Ectodermal cell (in vitro differentiated cells): Measurements from ENCODE around the gene DENND10.

ENCODE experiments used
- H3K27ac ChIP-seq: 2 replicates; pipeline ENCODE4 v1.7.0; 2013; ENCODE audit warnings: mild to moderate bottlenecking, low read depth, low read length; ENCODE audit not compliant: insufficient read depth, poor library complexity, severe bottlenecking
- H3K27me3 ChIP-seq: 2 replicates; pipeline ENCODE4 v1.7.0; 2013; ENCODE audit warnings: mild to moderate bottlenecking, low read length; ENCODE audit not compliant: insufficient read depth, control insufficient read depth, poor library complexity, severe bottlenecking
- H3K36me3 ChIP-seq: one replicate; pipeline ENCODE4 v1.7.0; 2013; ENCODE audit warnings: low read length; ENCODE audit not compliant: control insufficient read depth, insufficient read depth
- H3K4me1 ChIP-seq: one replicate; pipeline ENCODE4 v1.7.0; 2013; ENCODE audit warnings: low read length; ENCODE audit not compliant: control insufficient read depth, insufficient read depth
- H3K4me3 ChIP-seq: 2 replicates; pipeline ENCODE4 v1.7.0; 2013; ENCODE audit warnings: low read depth, low read length, control low read depth; ENCODE audit not compliant: insufficient read depth
- H3K9me3 ChIP-seq: 2 replicates; pipeline ENCODE4 v1.7.0; 2013; ENCODE audit warnings: mild to moderate bottlenecking, low read length, moderate library complexity; ENCODE audit not compliant: control insufficient read depth
- WGBS, 2 experiments: methylation state at CpG; one replicate each; pipeline ENCODE4 v1.1.7; 2013; ENCODE audit warnings: missing lambda C conversion rate in 2 of 2; 5-methylcytosine and 5-hydroxymethylcytosine counted together

The DENND10 gene

DNA sequence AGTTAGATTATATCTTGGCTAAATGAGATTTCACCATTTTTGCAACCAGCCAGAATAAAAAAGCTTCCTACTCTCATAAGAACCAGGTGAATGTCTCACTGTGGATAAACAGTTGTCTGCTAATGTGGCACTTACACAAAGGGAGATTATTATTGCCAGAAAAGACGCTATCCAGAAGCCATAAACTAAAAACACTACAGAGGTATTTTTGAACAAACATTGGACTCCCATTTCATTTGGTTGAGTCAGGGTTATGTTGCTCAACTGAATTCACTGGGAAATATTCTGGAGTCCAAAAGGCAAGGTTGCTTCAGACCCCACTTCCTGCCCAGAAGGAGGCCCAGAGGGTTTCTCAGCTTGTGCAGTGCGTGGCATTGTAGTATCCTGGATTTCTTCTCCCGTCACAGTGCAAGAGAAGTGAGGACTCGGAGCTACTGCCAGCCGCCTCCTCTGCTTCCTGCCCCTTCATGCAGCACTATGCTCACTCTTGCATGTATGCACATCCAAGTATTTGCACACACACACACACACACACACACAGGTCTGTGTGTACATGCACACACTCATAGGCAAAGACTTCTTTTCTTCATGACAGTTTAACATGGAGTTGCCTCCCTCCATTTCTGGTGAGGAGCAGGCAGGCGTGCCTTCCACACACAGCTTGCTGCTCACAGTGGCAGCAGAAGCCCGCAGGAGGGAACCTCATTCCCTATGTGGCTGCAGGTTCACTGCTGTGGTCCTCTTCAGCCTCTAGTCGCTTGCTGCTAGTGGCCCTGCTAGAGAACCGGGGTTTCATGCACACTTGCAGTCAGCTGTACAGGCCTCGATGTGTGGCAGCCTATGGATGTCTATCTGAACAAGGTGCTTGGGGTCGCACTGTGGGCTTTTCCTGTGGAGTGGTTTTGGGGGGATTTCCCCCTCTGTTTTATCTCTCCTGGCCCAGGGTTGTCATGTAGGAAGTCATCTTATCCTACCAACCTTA lies 10.1 kb downstream of the DENND10 start:
- Histone ChIP-seq H3K4me1 (no peaks in the 10 kb centered on the region), H3K9me3 (no peaks in the 10 kb centered on the region), H3K27ac (no peak overlapping the region), H3K4me3 (no peak overlapping the region), H3K27me3 (no peaks in the 10 kb centered on the region), H3K36me3 (peaks cover 43% of the 10 kb centered on the region)
- 94 to 96% methylated on average over 11 of the region's 11 CpGs for WGBS, 2 experiments

DNA sequence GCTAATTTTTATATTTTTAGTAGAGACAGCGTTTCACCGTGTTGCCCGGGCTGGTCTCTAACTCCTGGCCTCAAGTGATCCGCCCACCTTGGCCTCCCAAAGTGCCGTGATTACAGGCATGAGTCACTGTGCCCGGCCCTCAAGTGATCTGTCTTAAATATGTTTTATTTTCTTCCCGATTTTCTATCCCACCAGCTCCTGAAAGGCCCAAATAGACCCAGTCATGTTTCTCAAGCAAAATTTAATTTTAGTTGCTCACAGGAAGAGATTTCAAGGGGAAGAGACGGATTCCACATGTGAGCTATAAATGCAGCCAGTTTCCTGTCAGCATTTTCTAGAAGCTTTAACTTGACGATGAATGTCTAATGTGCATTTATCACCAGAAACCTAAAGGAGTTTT lies 12.0 kb downstream of the DENND10 start:
- Histone ChIP-seq H3K4me1 (no peaks in the 10 kb centered on the region), H3K9me3 (no peaks in the 10 kb centered on the region), H3K27ac (no peak overlapping the region), H3K4me3 (no peak overlapping the region), H3K36me3 (peaks cover 39% of the 10 kb centered on the region), H3K27me3 (no peaks in the 10 kb centered on the region)
- 94 to 95% methylated on average over 9 of the region's 9 CpGs for WGBS, 2 experiments

- H3K4me1 ChIP-seq = no peaks in the 10 kb centered on the region
- H3K27ac ChIP-seq = no peak overlapping the region
- H3K36me3 ChIP-seq = peaks cover 39% of the 10 kb centered on the region
- no peaks in the 10 kb centered on the region for H3K27me3 ChIP-seq
- no peak overlapping the region for H3K4me3 ChIP-seq
- 94 to 97% methylated on average over 6 of the region's 6 CpGs for WGBS, 2 experiments
- no peaks in the 10 kb centered on the region for H3K9me3 ChIP-seq
Observed at GRCh38 chr10:119116326-119116951, 12.5 kb downstream of the DENND10 start.

DNA sequence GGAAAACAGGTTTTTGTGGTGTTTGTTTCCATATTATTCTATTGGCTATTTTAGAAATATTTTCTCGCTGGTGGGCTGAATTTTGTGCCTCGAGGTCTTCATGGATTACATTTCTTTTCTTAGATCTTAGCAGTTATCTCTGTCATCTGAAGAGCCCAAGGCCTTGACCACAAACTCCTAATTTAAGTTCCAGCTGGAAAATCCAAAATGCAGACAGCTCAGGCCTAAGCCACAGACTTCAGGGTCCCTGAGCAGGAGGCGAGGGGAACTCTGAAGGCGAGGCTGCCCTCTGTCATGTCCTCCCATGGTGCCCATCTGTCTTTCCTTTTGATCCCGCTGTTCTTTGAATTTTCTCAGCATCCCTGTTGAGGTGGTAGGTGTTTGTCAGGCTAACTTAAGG lies 14.3 kb downstream of the DENND10 start:
- H3K27me3 ChIP-seq = no peaks in the 10 kb centered on the region
- H3K27ac ChIP-seq = no peak overlapping the region
- WGBS, 2 experiments = 89 to 92% methylated on average over 5 of the region's 5 CpGs
- H3K4me3 ChIP-seq = no peak overlapping the region
- no peaks in the 10 kb centered on the region for H3K9me3 ChIP-seq
- H3K36me3 ChIP-seq = peaks cover 43% of the 10 kb centered on the region
- no peaks in the 10 kb centered on the region for H3K4me1 ChIP-seq

DNA sequence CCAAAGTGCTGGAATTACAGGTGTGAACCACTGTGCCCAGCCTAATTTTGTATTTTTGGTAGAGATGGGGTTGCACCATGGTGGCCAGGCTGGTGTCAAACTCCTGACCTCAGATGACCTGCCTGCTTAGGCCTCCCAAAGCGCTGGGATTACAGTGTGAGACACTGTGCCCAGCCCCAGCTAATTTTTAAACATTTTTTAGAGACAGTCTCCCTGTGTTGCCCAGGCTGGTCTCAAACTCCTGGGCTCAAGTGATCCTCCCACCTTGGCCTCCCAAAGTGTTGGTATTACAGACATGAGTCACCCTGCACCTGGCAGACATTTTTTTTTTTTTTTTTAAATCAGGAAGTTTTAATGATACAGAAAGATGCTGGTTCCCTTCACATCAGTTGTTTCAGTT lies 15.5 kb downstream of the DENND10 start:
- WGBS, 2 experiments = 88 to 89% methylated on average over 1 of the region's 1 CpG
- Histone ChIP-seq H3K4me3 (no peak overlapping the region), H3K36me3 (peaks cover 37% of the 10 kb centered on the region), H3K9me3 (no peaks in the 10 kb centered on the region), H3K27me3 (no peaks in the 10 kb centered on the region), H3K27ac (no peak overlapping the region), H3K4me1 (no peaks in the 10 kb centered on the region)

GRCh38 chr10:119120413-119120867 lies 16.5 kb downstream of the DENND10 start:
- no peak overlapping the region for H3K27ac ChIP-seq
- no peaks in the 10 kb centered on the region for H3K9me3 ChIP-seq
- WGBS, 2 experiments = 97 to 99% methylated on average over 3 to 4 of the region's 4 CpGs
- H3K4me3 ChIP-seq = no peak overlapping the region
- H3K36me3 ChIP-seq = peaks cover 29% of the 10 kb centered on the region
- H3K4me1 ChIP-seq = no peaks in the 10 kb centered on the region
- no peaks in the 10 kb centered on the region for H3K27me3 ChIP-seq

- H3K4me3 ChIP-seq = no peak overlapping the region
- no peaks in the 10 kb centered on the region for H3K4me1 ChIP-seq
- peaks cover 31% of the 10 kb centered on the region for H3K36me3 ChIP-seq
- no peaks in the 10 kb centered on the region for H3K9me3 ChIP-seq
- no peak overlapping the region for H3K27ac ChIP-seq
- H3K27me3 ChIP-seq = no peaks in the 10 kb centered on the region
- WGBS, 2 experiments = 83 to 91% methylated on average over 2 of the region's 2 CpGs
Observed at GRCh38 chr10:119120875-119121274, 17.0 kb downstream of the DENND10 start.

- H3K4me3 ChIP-seq = no peak overlapping the region
- H3K27me3 ChIP-seq = no peaks in the 10 kb centered on the region
- H3K36me3 ChIP-seq = peaks cover 56% of the 10 kb centered on the region
- 95 to 98% methylated on average over 2 of the region's 2 CpGs for WGBS, 2 experiments
- H3K27ac ChIP-seq = no peak overlapping the region
- H3K4me1 ChIP-seq = no peaks in the 10 kb centered on the region
- H3K9me3 ChIP-seq = no peaks in the 10 kb centered on the region
Observed at GRCh38 chr10:119125942-119126341, 22.0 kb downstream of the DENND10 start.

DNA sequence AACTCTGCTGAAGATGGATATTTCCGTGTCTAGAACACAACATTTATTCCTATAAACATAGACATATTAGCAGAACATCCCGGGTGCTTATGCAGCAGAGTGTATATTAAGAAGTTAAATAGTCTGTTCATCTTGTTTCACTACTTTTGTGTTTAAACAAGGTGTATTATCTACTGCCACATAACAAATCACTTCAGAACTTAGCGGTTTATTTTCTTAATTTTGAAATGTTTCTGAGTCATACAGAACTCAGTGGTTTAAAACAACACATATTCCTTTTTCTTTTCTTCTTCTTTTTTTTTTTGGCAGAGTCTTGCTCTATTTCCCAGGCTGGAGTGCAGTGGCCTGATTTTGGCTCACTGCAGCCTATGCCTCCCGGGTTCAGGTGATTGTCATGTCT lies 25.8 kb downstream of the DENND10 start:
- Histone ChIP-seq H3K4me3 (no peak overlapping the region), H3K9me3 (no peaks in the 10 kb centered on the region), H3K27me3 (no peaks in the 10 kb centered on the region), H3K4me1 (no peaks in the 10 kb centered on the region), H3K27ac (no peak overlapping the region), H3K36me3 (peaks cover 55% of the 10 kb centered on the region)
- WGBS, 2 experiments = 92 to 98% methylated on average over 3 of the region's 4 CpGs

GRCh38 chr10:119131512-119132240 lies 27.8 kb downstream of the DENND10 start:
- Histone ChIP-seq H3K27me3 (no peaks in the 10 kb centered on the region), H3K9me3 (no peaks in the 10 kb centered on the region), H3K27ac (no peak overlapping the region), H3K36me3 (peaks cover 45% of the 10 kb centered on the region), H3K4me3 (no peak overlapping the region), H3K4me1 (no peaks in the 10 kb centered on the region)
- 97% methylated on average over 9 to 10 of the region's 10 CpGs for WGBS, 2 experiments
